Motor neuron (in vitro differentiated cells): ENCODE data around the gene IGFL2. TPM values are rescaled to one million over a fixed set of nuclear protein-coding genes. Genes with fewer than 3 reads are reported as not detected.
A peak's percentile ranks its signal among the peaks of the same experiment; 100 is the strongest.
"Not testable (repeated sequence)": the region's sequence is repeated elsewhere in the genome, so short reads cannot be mapped to it uniquely, and the experiment has no call there.

Source experiments
- ATAC-seq, 8 experiments: fragments of 200-7000 bp; cut with Tn5 transposase; replicated peaks in 6 of 8; 2 replicates each; pipeline ENCODE4 v1.8.0; 2021; ENCODE audit warnings: mild to moderate bottlenecking in 8 of 8, moderate library complexity in 8 of 8
- H3K27ac ChIP-seq, 2 donors: fragments of 250-450 bp; sonication (Bioruptor Pico); 2 replicates each; pipeline ENCODE4 v1.9.0; 2021; ENCODE audit warnings: antibody characterized with exemption in 2 of 2, mild to moderate bottlenecking in 2 of 2, moderate library complexity in 1 of 2
- H3K4me1 ChIP-seq, 2 donors: fragments of 250-450 bp; sonication (Bioruptor Pico); replicated peaks in 1 of 2; 2 replicates each; pipeline ENCODE4 v1.6.1; 2021; ENCODE audit warnings: antibody characterized with exemption in 2 of 2, mild to moderate bottlenecking in 2 of 2, moderate library complexity in 1 of 2
- H3K4me3 ChIP-seq, 5 donors: fragments of 250-450 bp; sonication (Bioruptor Pico); 2 replicates each; pipeline ENCODE4 v1.9.0; 2021; ENCODE audit warnings: antibody characterized with exemption in 5 of 5, mild to moderate bottlenecking in 5 of 5, moderate library complexity in 4 of 5
- WGBS, 10 experiments: fragments of 450-650 bp; shearing (Covaris generic); methylation state at CpG; one replicate each; pipeline ENCODE4 v1.0.0; 2022; 5-methylcytosine and 5-hydroxymethylcytosine counted together
- in situ Hi-C, 9 experiments: fragments of 400-800 bp; cut with MboI; loops; one replicate each; pipeline ENCODE4 v1.15.0; 2021; ENCODE audit warnings: low sequenced_read_pairs in 9 of 9, low pct_unique_long_range_greater_than_20kb in 2 of 9; ENCODE audit not compliant: unreplicated experiment in 9 of 9
- total RNA-seq, 8 experiments: library from RNA; unstranded; fragments of 300-600 nt; gene quantifications; 2 replicates each; pipeline versions ENCODE4 v1.2.3 to v1.2.4, GENCODE V29; 2022

The IGFL2 gene
- total RNA-seq, 8 experiments from 2014 or later: 0.28 to 212 (median 0.96) TPM; not detected in 4

GRCh38 chr19:46182476-46182875 is 34.4 kb downstream of the IGFL2 start:
- no peak for ATAC-seq
- H3K4me1 ChIP-seq: peaks cover 0 to 3% of the 10 kb centered on the region in 2 donors
- H3K27ac ChIP-seq: no peak overlapping the region
- in situ Hi-C loops: loop anchor here in 3 of 9 experiments (25.0 kb wide), 1 partner anchor 95 kb away; no protein-coding TSS in a partner anchor
- no peak overlapping the region for H3K4me3 ChIP-seq
- WGBS, 10 experiments: 76 to 98% (median 82%) methylated on average over 2 to 8 of the region's 8 CpGs; no CpG with 5 or more reads in 1 of the 10 experiments

DNA sequence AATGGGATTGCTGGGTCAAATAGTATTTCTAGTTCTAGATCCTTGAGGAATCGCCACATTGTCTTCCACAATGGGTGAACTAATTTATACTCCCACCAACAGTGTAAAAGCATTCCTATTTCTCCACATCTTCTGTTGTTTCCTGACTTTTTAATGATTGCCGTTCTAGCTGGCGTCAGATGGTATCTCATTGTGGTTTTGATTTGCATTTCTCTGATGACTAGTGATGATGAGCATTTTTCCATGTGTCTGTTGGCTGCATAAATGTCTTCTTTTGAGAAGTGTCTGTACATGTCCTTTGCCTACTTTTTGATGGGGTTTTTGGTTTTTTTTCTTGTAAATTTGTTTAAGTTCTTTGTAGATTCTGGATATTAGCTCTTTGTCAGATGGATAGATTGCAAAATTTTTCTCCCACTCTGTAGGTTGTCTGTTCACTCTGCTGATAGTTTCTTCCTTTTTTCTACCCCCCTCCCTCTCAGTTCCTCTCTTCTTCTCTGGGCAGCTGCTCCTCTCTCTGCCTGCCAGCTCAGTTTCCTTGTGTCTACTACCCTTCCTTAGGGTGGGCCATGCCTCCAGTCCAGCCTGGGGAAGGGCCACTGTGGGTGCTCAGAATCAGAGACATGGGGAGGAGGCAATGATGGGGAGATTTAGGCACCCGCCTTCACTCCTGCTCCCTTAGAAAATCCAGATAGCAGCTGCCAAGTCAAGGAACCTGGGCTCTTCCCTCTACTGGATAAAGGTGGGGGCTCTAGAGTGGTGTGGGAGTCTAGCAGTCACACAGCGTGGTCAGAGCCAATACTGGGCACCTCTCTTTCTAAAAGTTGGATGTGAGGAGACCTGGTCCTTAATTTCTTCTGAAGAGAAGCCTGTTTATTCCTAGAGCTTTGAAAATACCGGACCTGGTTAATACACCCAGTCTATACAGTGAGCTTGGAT is 37.0 kb downstream of the IGFL2 start:
- not testable (repeated sequence) for H3K4me3 ChIP-seq, H3K27ac ChIP-seq, H3K4me1 ChIP-seq
- WGBS, 10 experiments: 0 to 100% (median 86%) methylated on average over 1 to 4 of the region's 6 CpGs; no CpG with 5 or more reads in 1 of the 10 experiments
- ATAC-seq: peak in 2 of 8 experiments; percentile 64 to 67
- in situ Hi-C loops: loop anchor here in 4 of 9 experiments (5.0 to 25.0 kb wide), 2 partner anchors 98 to 103 kb away; no protein-coding TSS in a partner anchor

DNA sequence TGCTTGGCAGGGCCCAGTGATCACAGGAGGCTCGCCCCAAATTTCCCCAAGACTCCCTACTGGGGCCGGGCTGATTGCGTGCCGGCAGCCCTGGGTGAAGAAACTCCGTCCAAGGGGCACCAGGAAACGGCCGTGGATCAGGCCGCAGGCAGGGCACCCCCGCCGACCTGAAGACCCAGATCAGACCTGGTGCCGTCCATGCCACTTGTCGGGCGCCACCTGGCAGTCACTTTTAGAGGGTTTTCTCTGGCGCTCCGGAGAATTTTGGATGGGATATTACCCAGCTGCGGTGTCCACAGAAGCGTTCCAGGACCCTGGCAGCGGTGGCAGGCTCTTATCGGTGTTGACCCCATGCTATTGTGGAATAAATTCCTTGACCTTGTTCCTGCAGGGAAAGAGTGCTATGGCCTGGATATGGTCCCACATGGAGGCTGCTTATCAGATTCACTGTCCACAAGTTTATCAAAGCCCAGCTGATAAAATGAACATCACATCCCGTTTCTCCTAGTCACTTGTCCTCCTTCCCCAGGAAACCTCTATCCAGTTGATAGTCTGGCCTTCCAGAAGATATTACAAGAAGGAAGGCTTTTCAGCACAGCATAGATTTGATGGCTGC is 38.2 kb downstream of the IGFL2 start:
- peaks cover 0 to 3% of the 10 kb centered on the region in 2 donors for H3K4me1 ChIP-seq
- no peak overlapping the region for H3K27ac ChIP-seq
- H3K4me3 ChIP-seq: no peak overlapping the region
- WGBS, 10 experiments: 90 to 100% (median 97%) methylated on average over 4 to 13 of the region's 20 CpGs; no CpG with 5 or more reads in 3 of the 10 experiments
- in situ Hi-C loops: loop anchor here in 4 of 9 experiments (5.0 to 25.0 kb wide), 2 partner anchors 99 to 104 kb away; no protein-coding TSS in a partner anchor
- no peak for ATAC-seq

GRCh38 chr19:46186717-46187101 is 38.7 kb downstream of the IGFL2 start:
- 57 to 83% (median 73%) methylated on average over 2 to 5 of the region's 5 CpGs; no CpG with 5 or more reads in 4 of the 10 experiments for WGBS, 10 experiments
- H3K4me1 ChIP-seq: no peaks in the 10 kb centered on the region
- no peak overlapping the region for H3K27ac ChIP-seq
- H3K4me3 ChIP-seq: no peak overlapping the region
- in situ Hi-C loops: loop anchor here in 4 of 9 experiments (5.0 to 25.0 kb wide), 2 partner anchors 99 to 104 kb away; no protein-coding TSS in a partner anchor
- ATAC-seq: no peak

DNA sequence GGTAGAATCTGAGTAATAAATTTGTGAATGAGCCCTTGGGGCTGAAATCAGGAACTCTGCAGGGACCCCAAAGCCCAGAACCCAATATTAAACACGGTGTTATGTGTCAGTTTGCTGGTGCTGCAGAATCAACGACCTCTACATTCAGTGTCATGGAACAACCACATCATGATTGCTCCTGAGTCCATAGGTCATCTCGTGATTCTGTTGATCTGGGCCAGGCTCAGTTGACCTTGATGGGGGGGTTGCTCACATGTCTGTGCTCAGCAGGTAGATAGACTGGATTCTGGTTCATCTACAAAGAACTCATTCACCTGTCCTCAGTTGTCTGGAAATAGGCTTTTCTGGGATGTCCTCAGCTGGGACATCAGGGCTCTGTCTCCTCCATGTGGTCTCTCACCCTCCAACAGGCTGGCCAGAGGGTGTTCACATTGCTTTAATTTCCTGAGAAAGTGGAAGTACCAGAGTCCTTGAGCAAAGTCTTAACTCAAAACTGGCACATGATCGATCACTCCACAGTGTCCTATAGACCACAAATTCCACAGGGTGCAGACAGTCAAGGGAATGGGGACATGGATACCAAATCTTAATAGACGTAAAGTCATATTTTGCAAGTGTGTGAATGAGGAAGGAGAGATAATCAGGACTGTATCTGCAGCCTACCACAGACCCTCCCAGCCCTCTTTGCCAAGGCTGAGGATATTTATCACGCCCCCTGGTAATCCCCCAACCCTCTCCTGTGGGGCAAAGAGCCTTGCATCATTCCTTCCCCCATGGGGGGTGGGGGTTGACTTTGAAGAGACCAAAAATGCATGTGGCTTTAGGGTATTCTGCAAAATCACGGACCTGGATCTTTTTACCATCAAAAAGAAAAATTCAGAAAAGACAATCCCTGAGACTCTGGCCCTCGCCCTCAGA is 42.2 kb downstream of the IGFL2 start:
- WGBS, 10 experiments: 8 to 100% (median 61%) methylated on average over 2 to 4 of the region's 8 CpGs; no CpG with 5 or more reads in 2 of the 10 experiments
- in situ Hi-C loops: loop anchor here in 4 of 9 experiments (5.0 to 25.0 kb wide), 2 partner anchors 103 to 108 kb away; no protein-coding TSS in a partner anchor
- peaks cover 0 to 8% of the 10 kb centered on the region in 2 donors for H3K4me1 ChIP-seq
- H3K4me3 ChIP-seq: no peak overlapping the region
- no peak for ATAC-seq
- no peak overlapping the region for H3K27ac ChIP-seq

GRCh38 chr19:46191356-46191755 is 43.3 kb downstream of the IGFL2 start:
- H3K27ac ChIP-seq: no peak overlapping the region
- in situ Hi-C loops: loop anchor here in 3 of 9 experiments (25.0 kb wide), 1 partner anchor 104 kb away; no protein-coding TSS in a partner anchor
- ATAC-seq: no peak
- 63 to 100% (median 89%) methylated on average over 1 to 4 of the region's 4 CpGs; no CpG with 5 or more reads in 1 of the 10 experiments for WGBS, 10 experiments
- no peak overlapping the region for H3K4me3 ChIP-seq
- H3K4me1 ChIP-seq: peaks cover 0 to 8% of the 10 kb centered on the region in 2 donors

DNA sequence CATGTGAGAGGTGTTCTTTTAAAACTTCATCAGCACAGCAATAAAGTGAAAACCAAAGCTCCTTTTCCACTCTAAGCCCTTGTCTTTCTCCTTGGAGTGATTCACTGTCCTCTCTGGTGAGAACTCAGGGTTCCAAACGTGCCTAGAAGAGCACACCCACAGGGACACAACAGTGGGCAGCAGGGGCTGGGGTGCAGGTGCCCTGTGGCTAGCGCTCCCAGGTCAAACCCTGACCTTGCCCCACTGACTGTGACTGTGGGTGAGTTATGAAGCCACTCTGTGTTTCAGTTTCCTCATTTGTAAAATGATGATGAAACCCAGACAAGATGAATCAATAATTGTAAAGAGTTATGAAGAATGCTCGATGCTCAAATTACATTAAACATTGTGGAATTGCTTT is 43.9 kb downstream of the IGFL2 start:
- 13 to 86% (median 42%) methylated on average over 1 to 3 of the region's 3 CpGs; no CpG with 5 or more reads in 2 of the 10 experiments for WGBS, 10 experiments
- in situ Hi-C loops: loop anchor here in 3 of 9 experiments (25.0 kb wide), 1 partner anchor 105 kb away; no protein-coding TSS in a partner anchor
- Histone ChIP-seq H3K4me3 (no peak overlapping the region), H3K4me1 (peaks cover 0 to 8% of the 10 kb centered on the region in 2 donors), H3K27ac (no peak overlapping the region)
- ATAC-seq: no peak

DNA sequence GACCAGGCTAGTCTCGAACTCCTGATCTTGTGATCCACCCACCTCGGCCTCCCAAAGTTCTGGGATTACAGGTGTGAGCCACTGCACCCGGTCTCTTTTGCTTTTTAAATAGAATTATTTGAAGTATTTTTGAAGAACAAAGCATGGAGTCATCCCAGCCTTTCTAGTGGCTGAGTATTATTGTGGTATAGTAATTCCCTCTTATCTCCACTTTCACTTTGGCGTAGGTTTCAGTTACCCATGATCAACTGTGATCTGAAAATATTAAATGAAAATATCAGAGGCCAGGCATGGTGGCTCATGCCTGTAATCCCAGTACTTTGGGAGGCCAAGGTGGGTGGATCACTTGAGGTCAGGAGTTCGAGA is 44.6 kb downstream of the IGFL2 start:
- not testable (repeated sequence) for H3K4me3 ChIP-seq, H3K4me1 ChIP-seq, H3K27ac ChIP-seq, ATAC-seq
- 0 to 93% (median 80%) methylated on average over 1 to 5 of the region's 5 CpGs; no CpG with 5 or more reads in 3 of the 10 experiments for WGBS, 10 experiments
- in situ Hi-C loops: loop anchor here in 3 of 9 experiments (25.0 kb wide), 1 partner anchor 105 kb away; no protein-coding TSS in a partner anchor

GRCh38 chr19:46192992-46193650 is 45.1 kb downstream of the IGFL2 start:
- Histone ChIP-seq H3K4me3 (no peak overlapping the region), H3K4me1 (peaks cover 0 to 8% of the 10 kb centered on the region in 2 donors), H3K27ac (no peak overlapping the region)
- 0 to 59% (median 44%) methylated on average over 4 to 11 of the region's 11 CpGs; no CpG with 5 or more reads in 3 of the 10 experiments for WGBS, 10 experiments
- in situ Hi-C loops: loop anchor here in 3 of 9 experiments (25.0 kb wide), 1 partner anchor 106 kb away; no protein-coding TSS in a partner anchor
- ATAC-seq: peak; percentile 60 to 99 (median 97)

DNA sequence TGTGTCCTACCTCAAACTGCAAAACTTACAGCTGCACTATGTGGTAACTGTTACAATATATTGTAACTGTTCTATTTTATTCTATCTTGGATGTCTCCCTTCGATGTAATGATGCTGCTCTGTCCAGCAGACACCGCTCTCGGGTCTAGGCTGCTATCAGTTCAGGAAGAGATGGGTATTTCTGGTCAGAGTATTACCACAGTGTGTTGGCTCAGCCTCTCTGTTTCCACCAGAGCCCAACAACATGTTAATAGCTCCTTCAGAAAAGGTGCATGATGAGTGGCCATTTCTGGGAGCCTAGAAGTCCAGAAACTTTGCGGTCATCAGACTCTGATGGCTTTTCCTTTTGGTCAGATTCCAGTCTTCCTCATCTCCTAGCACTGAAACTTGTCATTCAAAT is 45.6 kb downstream of the IGFL2 start:
- Histone ChIP-seq H3K4me3 (no peak overlapping the region), H3K27ac (no peak overlapping the region), H3K4me1 (peaks cover 0 to 8% of the 10 kb centered on the region in 2 donors)
- ATAC-seq: peak in 3 of 8 experiments; percentile 13 to 34 (median 18)
- in situ Hi-C loops: loop anchor here in 3 of 9 experiments (25.0 kb wide), 1 partner anchor 106 kb away; no protein-coding TSS in a partner anchor
- WGBS, 10 experiments: 11 to 81% (median 80%) methylated on average over 2 to 4 of the region's 4 CpGs; no CpG with 5 or more reads in 4 of the 10 experiments

GRCh38 chr19:46195104-46195503 is 47.1 kb downstream of the IGFL2 start:
- no peak overlapping the region for H3K27ac ChIP-seq
- no peak for ATAC-seq
- H3K4me1 ChIP-seq: peaks cover 0 to 8% of the 10 kb centered on the region in 2 donors
- WGBS, 10 experiments: 71 to 100% (median 94%) methylated on average over 1 to 3 of the region's 3 CpGs; no CpG with 5 or more reads in 3 of the 10 experiments
- H3K4me3 ChIP-seq: no peak overlapping the region
- in situ Hi-C loops: loop anchor here in 3 of 9 experiments (25.0 kb wide), 1 partner anchor 108 kb away; no protein-coding TSS in a partner anchor
